Endothelial cell of umbilical vein (primary cell): ENCODE data around the gene TRMT11. TPM values are rescaled to one million over a fixed set of nuclear protein-coding genes. Genes with fewer than 3 reads are reported as not detected.

Experiments
- BruUV-seq: library from RNA; stranded (reverse); fragments of 400-500 nt; replicated peaks from 2 replicates; lab custom pipeline; 2021; lab: Mats Ljungman, UMichigan
- CTCF ChIA-PET: fragments of 300-600, 350-600 bp; sonication (Branson Sonifier 250); formaldehyde crosslinking; loops from one replicate; lab custom pipeline; 2021; ENCODE audit warnings: antibody characterized with exemption, inconsistent platforms; lab: Charles Lee
- POLR2A ChIA-PET: fragments of 300-600, 350-600 bp; sonication (Branson Sonifier 250); formaldehyde crosslinking; loops from one replicate; lab custom pipeline; 2021; ENCODE audit warnings: antibody characterized with exemption, inconsistent platforms; lab: Charles Lee
- DNase-seq: peaks from one replicate; pipeline ENCODE4 v3.0.0-alpha.2; 2011; ENCODE audit warnings: low read depth, low spot score
- FAIRE-seq: peaks from 2 replicates; lab custom pipeline; 2011; peaks lifted over from hg19 to GRCh38; lab: Jason Lieb, UNC
- H2AFZ ChIP-seq: 2 replicates; pipeline ENCODE4 v1.6.0; 2012; ENCODE audit warnings: low read depth, low read length, control low read depth, inconsistent platforms
- H3K27ac ChIP-seq: 2 replicates; pipeline ENCODE4 v1.5.1; 2011; ENCODE audit warnings: low read depth, mild to moderate bottlenecking, control low read depth, low read length, moderate library complexity; ENCODE audit not compliant: insufficient read depth
- H3K27me3 ChIP-seq, 2 experiments: 2 replicates each; pipeline versions ENCODE4 v1.6.0 to v1.6.1; 2011; ENCODE audit warnings: low read length in 2 of 2, mixed read lengths in 1 of 2; ENCODE audit not compliant: control insufficient read depth in 2 of 2, insufficient read depth in 2 of 2
- H3K36me3 ChIP-seq, 2 experiments: 2 replicates in 1 of 2; 3 replicates in 1 of 2; pipeline ENCODE4 v1.5.1; 2011; ENCODE audit warnings: low read length in 2 of 2, mild to moderate bottlenecking in 1 of 2, moderate library complexity in 1 of 2; ENCODE audit not compliant: control insufficient read depth in 2 of 2, insufficient read depth in 2 of 2; ENCODE audit errors: extremely low read depth in 1 of 2
- H3K4me1 ChIP-seq: 3 replicates; pipeline ENCODE4 v1.5.1; 2011; ENCODE audit warnings: mild to moderate bottlenecking, low read length; ENCODE audit not compliant: control insufficient read depth, insufficient read depth; ENCODE audit errors: extremely low read depth
- H3K4me2 ChIP-seq: 2 replicates; pipeline ENCODE4 v1.6.1; 2011; ENCODE audit warnings: low read length, control low read depth, mixed read lengths; ENCODE audit not compliant: insufficient read depth
- H3K4me3 ChIP-seq, 3 experiments: fragments of 200-600 bp in 1 of 3; sonication (generic), shearing (Covaris generic) in 1 of 3; replicated peaks in 1 of 3; 2 replicates each; pipeline ENCODE4 v1.5.1; 2011 to 2016; ENCODE audit warnings: control low read depth in 3 of 3, low read length in 3 of 3, mild to moderate bottlenecking in 2 of 3, inconsistent platforms in 1 of 3, low read depth in 1 of 3, moderate library complexity in 1 of 3; ENCODE audit not compliant: insufficient read depth in 1 of 3
- H3K79me2 ChIP-seq: 2 replicates; pipeline ENCODE4 v1.6.0; 2012; ENCODE audit warnings: low read length, inconsistent platforms; ENCODE audit not compliant: control insufficient read depth, insufficient read depth
- H3K9ac ChIP-seq: replicated peaks from 2 replicates; pipeline ENCODE3; 2011; ENCODE audit warnings: low read length, control low read depth; ENCODE audit not compliant: insufficient read depth; ENCODE audit errors: extremely low read depth
- H3K9me1 ChIP-seq: replicated peaks from 3 replicates; pipeline ENCODE4 v1.6.0; 2011; ENCODE audit warnings: mild to moderate bottlenecking, low read length; ENCODE audit not compliant: control insufficient read depth, insufficient read depth; ENCODE audit errors: extremely low read depth
- H3K9me3 ChIP-seq: replicated peaks from 2 replicates; pipeline ENCODE4 v1.5.1; 2012; ENCODE audit warnings: low read length, inconsistent platforms; ENCODE audit not compliant: control insufficient read depth, insufficient read depth
- H4K20me1 ChIP-seq: replicated peaks from 2 replicates; pipeline ENCODE3; 2011; ENCODE audit warnings: mild to moderate bottlenecking, low read length; ENCODE audit not compliant: control insufficient read depth, insufficient read depth; ENCODE audit errors: extremely low read depth
- CTCF ChIP-seq, 2 donors: IDR thresholded peaks; 1 replicate in 1 of 2; 2 replicates in 1 of 2; pipeline ENCODE4 v1.5.1; 2011; ENCODE audit warnings: low read length in 2 of 2, mild to moderate bottlenecking in 2 of 2, moderate library complexity in 2 of 2, control low read depth in 1 of 2, inconsistent platforms in 1 of 2, low read depth in 1 of 2; ENCODE audit not compliant: insufficient read depth in 1 of 2; ENCODE audit errors: extremely low read depth in 1 of 2
- JUN ChIP-seq: IDR thresholded peaks from 2 replicates; pipeline ENCODE4 v1.6.1; 2011; ENCODE audit warnings: borderline replicate concordance, low read depth; ENCODE audit not compliant: insufficient read length, insufficient read depth
- dilution Hi-C: fragments of 300-500 bp; cut with MboI; formaldehyde crosslinking; loops from one replicate; pipeline ENCODE4 v1.15.0; 2019; ENCODE audit warnings: low sequenced_read_pairs; ENCODE audit not compliant: extremely low pct_ligation_motif_present
- intact Hi-C: fragments of 100-400 bp; cut with micrococcal nuclease; formaldehyde crosslinking; loops from one replicate; pipeline ENCODE4 v1.10.0; 2022
- polyA plus RNA-seq, 4 experiments: library from polyadenylated mRNA; depleted of rRNA in 3 of 4; stranded (reverse) in 3 of 4; unstranded in 1 of 4; fragments of >200 nt; gene quantifications; 2 replicates each; pipeline versions ENCODE4 v1.2.1 to v1.2.3, GENCODE V29; 2011 to 2012; ENCODE audit warnings: missing spikeins in 1 of 4
- total RNA-seq: library from RNA; stranded (reverse); gene quantifications from 2 replicates; pipeline ENCODE4 v1.2.3, GENCODE V29; 2021
- TF ChIP-seq, protein P1 (sequence below): IDR thresholded peaks from 2 replicates; pipeline ENCODE4 v1.6.1; 2011; ENCODE audit not compliant: insufficient read depth, insufficient read length

The TRMT11 gene
- total and polyA plus RNA-seq, 2 donors (not counting 3 experiments of a cell fraction or from before 2014, with no cell fraction given) = 5.1 to 10.7 TPM

GRCh38 chr6:125944896-125945295 is 41.4 kb upstream of the TRMT11 start:
- H3K9ac ChIP-seq = no peak overlapping the region
- no peaks in the 10 kb centered on the region for H3K9me1 ChIP-seq
- dilution Hi-C loops = no loop called here
- no peaks in the 10 kb centered on the region for H3K27me3 ChIP-seq
- CTCF ChIA-PET = interaction anchor here (1.1 to 7.0 kb wide), 3 partner anchors 10 to 154 kb away, joined by 3 to 86 read pairs (median 16); partner anchors contain the start of genes HINT3 and NCOA7
- intact Hi-C loops = loop anchor here (2.0 kb wide), 1 partner anchor 36 kb away; no protein-coding TSS in a partner anchor
- H3K4me1 ChIP-seq = peaks cover 40% of the 10 kb centered on the region
- no peak overlapping the region for H2AFZ ChIP-seq
- TF ChIP-seq JUN (no peak), CTCF (IDR thresholded peaks at IDR 0.05; ENCODE audit: extremely low read depth in 1 of 2, insufficient read depth in 1 of 2, low read depth in 1 of 2, low read length in 2 of 2) (no peak)
- TF ChIP-seq, protein P1, sequence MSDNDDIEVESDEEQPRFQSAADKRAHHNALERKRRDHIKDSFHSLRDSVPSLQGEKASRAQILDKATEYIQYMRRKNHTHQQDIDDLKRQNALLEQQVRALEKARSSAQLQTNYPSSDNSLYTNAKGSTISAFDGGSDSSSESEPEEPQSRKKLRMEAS = no peak
- POLR2A ChIA-PET = no interaction called here
- DNase-seq = no peak
- peak overlapping the region; percentile 54 for H3K4me2 ChIP-seq
- H3K9me3 ChIP-seq = no peaks in the 10 kb centered on the region
- FAIRE-seq = no peak
- no peak overlapping the region for H3K4me3 ChIP-seq
- H3K36me3 ChIP-seq = no peaks in the 10 kb centered on the region
- TSS peak; percentile 56 for BruUV-seq
- no peaks in the 10 kb centered on the region for H3K79me2 ChIP-seq
- H3K27ac ChIP-seq = peak overlapping the region; percentile 89
- H4K20me1 ChIP-seq = no peaks in the 10 kb centered on the region
